Ovary (tissue), 9 donors: ENCODE data around the gene ALPK1. TPM values are rescaled to one million over a fixed set of nuclear protein-coding genes. Genes with fewer than 3 reads are reported as not detected.
"Not testable (repeated sequence)": the region's sequence is repeated elsewhere in the genome, so short reads cannot be mapped to it uniquely, and the experiment has no call there.

Experiments used
- DNase-seq, 5 donors: peaks; one replicate each; pipeline ENCODE4 v3.0.0-alpha.2; 2019 to 2020
- H3K27ac ChIP-seq, 2 donors: fragments of 200-600 bp; one replicate each; pipeline versions ENCODE4 v1.5.1 to v1.8.0; 2019 to 2022
- H3K27me3 ChIP-seq: fragments of 200-600 bp; one replicate; pipeline ENCODE4 v1.8.0; 2022
- H3K36me3 ChIP-seq: fragments of 200-600 bp; sonication (generic); one replicate; pipeline ENCODE4 v1.5.1; 2019
- H3K4me1 ChIP-seq: one replicate; pipeline ENCODE4 v1.8.1; 2013; ENCODE audit warnings: mild to moderate bottlenecking, moderate library complexity; ENCODE audit not compliant: insufficient read depth
- H3K4me3 ChIP-seq: fragments of 200-600 bp; sonication (generic); one replicate; pipeline ENCODE4 v1.5.1; 2017
- H3K9me3 ChIP-seq, 2 donors: fragments of 200-600 bp in 1 of 2; sonication (generic) in 1 of 2; one replicate each; pipeline versions ENCODE4 v1.5.1 to v1.8.1; 2013 to 2019; ENCODE audit warnings: mild to moderate bottlenecking in 1 of 2, moderate library complexity in 1 of 2
- CTCF ChIP-seq, 3 donors: fragments of 450-650 bp in 2 of 3; fragments of 200-600 bp in 1 of 3; IDR thresholded peaks; one replicate each; pipeline versions ENCODE4 v1.5.1 to v1.8.0; 2016 to 2022; ENCODE audit warnings: antibody characterized with exemption in 3 of 3, mild to moderate bottlenecking in 1 of 3
- EP300 ChIP-seq: sonication (generic); formaldehyde crosslinking; IDR thresholded peaks from one replicate; pipeline ENCODE4 v1.6.1; 2017; ENCODE audit warnings: antibody characterized with exemption
- POLR2A ChIP-seq: fragments of 450-650 bp; IDR thresholded peaks from one replicate; pipeline ENCODE4 v1.6.1; 2017; ENCODE audit warnings: antibody characterized with exemption, mild to moderate bottlenecking, moderate library complexity
- WGBS, 3 donors: extraction: QIAGEN DNeasy Blood & Tissue Kit in 1 of 3; methylation state at CpG; one replicate each; pipeline versions ENCODE4 v1.1.5 to v1.1.7; 2013 to 2017; 5-methylcytosine and 5-hydroxymethylcytosine counted together
- intact Hi-C, 4 donors: fragments of 100-400 bp; cut with DNase I; formaldehyde crosslinking; loops; one replicate each; pipeline versions ENCODE4 v1.11.0 to v1.15.1; 2022 to 2023
- polyA plus RNA-seq, 2 donors: library from polyadenylated mRNA; stranded (reverse); fragments of 200-250 nt in 1 of 2; fragments of 350-450 nt in 1 of 2; fragmentation: Illumina TruSeq in 1 of 2; extraction: RNeasy Lipid Tissue Mini Kit (QIAGEN cat#74804) in 1 of 2; gene quantifications; one replicate each; pipeline ENCODE4 v1.2.3, GENCODE V29; 2013 to 2014
- total RNA-seq, 7 donors: library from RNA; depleted of rRNA in 2 of 7; stranded (reverse); fragments of >200 nt in 2 of 7; fragmentation: NEBNext Ultra II Directional in 3 of 7; extraction: Animal tissue kit (Norgen Biotek cat#: 25700) in 3 of 7; gene quantifications; one replicate each; pipeline versions ENCODE4 v1.1.0 to v1.2.4, GENCODE V29; 2016 to 2023
- donor health status: DM: no; HTN: no; CAD: no; lungs with moderate emphysema.
- donor health status: DM: no; HTN: no; CAD: no.
- donor health status: Bipolar disorder and iron deficiency.
- donor health status: DM: yes; HTN: yes; CAD: no.
- donor health status: DM: no; HTN: no; CAD: no.
- donor health status: DM: yes; HTN: yes; CAD: no.

Gene ALPK1
- total and polyA plus RNA-seq, 9 donors = 6.8 to 33.6 (median 21.3) TPM

- DNase-seq = no peak
- no peaks in the 10 kb centered on the region for H3K9me3 ChIP-seq
- no peaks in the 10 kb centered on the region for H3K27me3 ChIP-seq
- H3K27ac ChIP-seq = no peak overlapping the region
- 84 to 89% (median 87%) methylated on average over 10 of the region's 10 CpGs for WGBS, 3 donors
- H3K36me3 ChIP-seq = no peaks in the 10 kb centered on the region
- TF ChIP-seq EP300 = no peak
- TF ChIP-seq CTCF (IDR thresholded peaks at IDR 0.05) = no peak
- no peak for TF ChIP-seq POLR2A
- peaks cover 2% of the 10 kb centered on the region for H3K4me1 ChIP-seq
- intact Hi-C loops = no loop called here
- no peak overlapping the region for H3K4me3 ChIP-seq
These were observed 19.3 kb upstream of the ALPK1 start for GRCh38 chr4:112277705-112278448.

- TF ChIP-seq EP300 (no peak), CTCF (IDR thresholded peaks at IDR 0.05) (no peak), POLR2A (no peak)
- intact Hi-C loops = no loop called here
- DNase-seq = no peak
- Histone ChIP-seq H3K27me3 (no peaks in the 10 kb centered on the region), H3K27ac (no peak overlapping the region), H3K4me3 (no peak overlapping the region), H3K36me3 (no peaks in the 10 kb centered on the region), H3K9me3 (no peaks in the 10 kb centered on the region), H3K4me1 (peaks cover 4% of the 10 kb centered on the region)
- WGBS, 3 donors = 65 to 76% (median 74%) methylated on average over 10 of the region's 10 CpGs
These were observed 17.9 kb upstream of the ALPK1 start for GRCh38 chr4:112279025-112279881.

GRCh38 chr4:112279882-112280315 lies 17.3 kb upstream of the ALPK1 start:
- H3K9me3 ChIP-seq = no peaks in the 10 kb centered on the region
- no peaks in the 10 kb centered on the region for H3K27me3 ChIP-seq
- H3K4me3 ChIP-seq = no peak overlapping the region
- intact Hi-C loops = no loop called here
- no peak overlapping the region for H3K27ac ChIP-seq
- TF ChIP-seq EP300 (no peak), CTCF (IDR thresholded peaks at IDR 0.05) (no peak), POLR2A (no peak)
- H3K4me1 ChIP-seq = peaks cover 4% of the 10 kb centered on the region
- H3K36me3 ChIP-seq = no peaks in the 10 kb centered on the region
- no peak for DNase-seq
- WGBS, 3 donors = 86 to 90% (median 88%) methylated on average over 7 of the region's 7 CpGs

DNA sequence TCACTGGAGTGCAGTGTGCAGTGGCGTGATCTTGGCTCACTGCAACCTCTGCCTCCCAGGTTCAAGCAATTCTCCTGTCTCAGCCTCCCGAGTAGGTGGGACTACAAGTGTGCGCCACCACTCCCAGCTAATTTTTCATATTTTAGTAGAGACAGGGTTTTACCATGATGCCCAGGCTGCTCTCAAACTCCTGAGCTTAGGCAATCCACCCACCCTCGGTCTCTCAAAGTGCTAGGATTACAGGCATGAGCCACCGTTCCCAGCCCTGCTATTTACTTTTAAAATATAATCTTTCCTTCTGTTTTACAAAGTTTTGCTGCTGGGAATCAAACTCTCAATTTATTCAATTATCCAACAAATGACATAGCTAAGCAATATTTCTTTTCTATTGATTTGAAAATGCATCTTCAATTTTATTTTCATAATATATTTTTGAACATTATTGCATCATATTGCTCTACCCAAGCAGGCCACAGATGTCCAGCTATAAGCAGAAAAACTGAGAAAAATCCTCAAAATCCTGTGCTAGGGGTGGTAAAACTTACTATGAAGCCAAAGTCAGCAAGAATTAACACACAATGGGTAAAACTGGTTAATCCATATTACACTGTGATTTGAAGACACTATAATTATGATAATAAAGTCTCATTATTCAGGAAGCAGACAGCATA lies 16.6 kb upstream of the ALPK1 start:
- DNase-seq = no peak
- 84 to 95% (median 92%) methylated on average over 5 of the region's 5 CpGs for WGBS, 3 donors
- Histone ChIP-seq H3K4me3 (no peak overlapping the region), H3K4me1 (peaks cover 4% of the 10 kb centered on the region), H3K27me3 (no peaks in the 10 kb centered on the region), H3K36me3 (no peaks in the 10 kb centered on the region), H3K9me3 (no peaks in the 10 kb centered on the region), H3K27ac (no peak overlapping the region)
- intact Hi-C loops = no loop called here
- TF ChIP-seq CTCF (IDR thresholded peaks at IDR 0.05) = no peak
- TF ChIP-seq EP300 = no peak
- TF ChIP-seq POLR2A = no peak

DNA sequence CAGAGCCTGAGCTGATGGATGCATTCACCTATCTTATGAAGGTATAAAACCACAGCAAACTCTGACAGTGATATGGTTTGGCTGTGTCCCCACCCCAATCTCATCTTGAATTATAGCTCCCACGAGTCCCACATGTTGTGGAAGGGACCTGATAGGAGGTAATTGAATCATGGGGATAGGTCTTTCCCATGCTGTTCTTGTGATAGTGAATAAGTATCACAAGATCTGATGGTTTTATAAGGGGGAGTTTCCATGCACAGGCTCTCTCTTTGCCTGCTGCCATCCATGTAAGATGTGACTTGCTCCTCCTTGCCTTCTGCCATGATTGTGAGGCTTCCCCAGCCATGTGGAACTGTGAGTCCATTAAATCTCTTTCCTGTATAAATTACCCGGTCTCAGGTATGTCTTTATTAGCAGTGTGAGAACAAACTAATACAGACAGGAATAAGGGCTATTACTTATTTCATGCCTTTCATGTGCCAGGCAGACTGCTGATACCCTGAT lies 15.2 kb upstream of the ALPK1 start:
- H3K9me3 ChIP-seq, H3K4me3 ChIP-seq, intact Hi-C loops, DNase-seq, H3K36me3 ChIP-seq, H3K27ac ChIP-seq, H3K4me1 ChIP-seq, H3K27me3 ChIP-seq: not testable (repeated sequence)
- WGBS, 3 donors = 94 to 97% (median 96%) methylated on average over 2 of the region's 2 CpGs
